ENCODE data around the gene PRSS36.

PRSS36 gene

GRCh38 chr16:31128711-31129567, 20.9 kb downstream of the PRSS36 start:
- H3K27ac ChIP-seq = peak overlapping the region; percentile 98
- no peak for DNase-seq (ENCODE audit: low spot score)
- POLR2A ChIA-PET (ENCODE audit: low non-redundant PET) = interaction anchor here (0.5 to 1.5 kb wide), 2 partner anchors 11 to 12 kb away, joined by 4 to 5 read pairs; partner anchors contain the start of gene KAT8
- TF ChIP-seq CTCF (conservative IDR thresholded peaks at IDR 0.05; ENCODE audit: low read depth) = no peak
- CTCF ChIA-PET = no interaction called here

GRCh38 chr16:31127182-31127581, 22.7 kb downstream of the PRSS36 start:
- peak overlapping the region; percentile 98 for H3K27ac ChIP-seq
- ChIA-PET POLR2A (ENCODE audit: low non-redundant PET) (no interaction called here), CTCF (no interaction called here)
- DNase-seq (ENCODE audit: low spot score) = no peak
- TF ChIP-seq CTCF (conservative IDR thresholded peaks at IDR 0.05; ENCODE audit: low read depth) = no peak

GRCh38 chr16:31125844-31126243, 24.0 kb downstream of the PRSS36 start:
- DNase-seq (ENCODE audit: low spot score) = no peak
- TF ChIP-seq CTCF (conservative IDR thresholded peaks at IDR 0.05; ENCODE audit: low read depth) = no peak
- peak overlapping the region; percentile 98 for H3K27ac ChIP-seq
- CTCF ChIA-PET = no interaction called here
- POLR2A ChIA-PET (ENCODE audit: low non-redundant PET) = no interaction called here

- no peak for TF ChIP-seq CTCF (conservative IDR thresholded peaks at IDR 0.05; ENCODE audit: low read depth)
- ChIA-PET CTCF (interaction anchor here (0.6 to 1.5 kb wide), 5 partner anchors 21 to 166 kb away, joined by 3 to 7 read pairs (median 4); no protein-coding TSS in a partner anchor), POLR2A (ENCODE audit: low non-redundant PET) (no interaction called here)
- DNase-seq (ENCODE audit: low spot score) = no peak
- H3K27ac ChIP-seq = peak overlapping the region; percentile 92
Observed at GRCh38 chr16:31120129-31120528, 29.7 kb downstream of the PRSS36 start.

GRCh38 chr16:31118223-31119155, 31.4 kb downstream of the PRSS36 start:
- ChIA-PET POLR2A (ENCODE audit: low non-redundant PET) (interaction anchor here (0.5 to 1.7 kb wide), 7 partner anchors 10 to 29 kb away, joined by 3 to 15 read pairs (median 5); partner anchors contain the start of gene PRSS8), CTCF (interaction anchor here (0.7 to 1.4 kb wide), 5 partner anchors 19 to 333 kb away, joined by 3 to 7 read pairs (median 3); no protein-coding TSS in a partner anchor)
- TF ChIP-seq CTCF (conservative IDR thresholded peaks at IDR 0.05; ENCODE audit: low read depth) = no peak
- H3K27ac ChIP-seq = peak overlapping the region; percentile 92
- peak; percentile 69 for DNase-seq (ENCODE audit: low spot score)

All from RWPE1 (cell line).